Gastrocnemius medialis (tissue), 4 donors: ENCODE measurements around the gene VPS18.

Source experiments
- CTCF ChIP-seq, 5 experiments: fragments of 450-650 bp in 3 of 5; fragments of 200-600 bp in 2 of 5; sonication (generic) in 2 of 5; IDR thresholded peaks in 4 of 5; conservative IDR thresholded peaks in 1 of 5; 1 replicate in 4 of 5; 2 replicates in 1 of 5; pipeline ENCODE4 v1.5.1; 2016 to 2019; ENCODE audit warnings: antibody characterized with exemption in 5 of 5, mild to moderate bottlenecking in 3 of 5, moderate library complexity in 3 of 5
- POLR2A ChIP-seq, 2 donors: fragments of 450-650 bp; IDR thresholded peaks; one replicate each; pipeline ENCODE4 v1.6.1; 2017; ENCODE audit warnings: antibody characterized with exemption in 2 of 2, mild to moderate bottlenecking in 2 of 2, moderate library complexity in 2 of 2

DNA sequence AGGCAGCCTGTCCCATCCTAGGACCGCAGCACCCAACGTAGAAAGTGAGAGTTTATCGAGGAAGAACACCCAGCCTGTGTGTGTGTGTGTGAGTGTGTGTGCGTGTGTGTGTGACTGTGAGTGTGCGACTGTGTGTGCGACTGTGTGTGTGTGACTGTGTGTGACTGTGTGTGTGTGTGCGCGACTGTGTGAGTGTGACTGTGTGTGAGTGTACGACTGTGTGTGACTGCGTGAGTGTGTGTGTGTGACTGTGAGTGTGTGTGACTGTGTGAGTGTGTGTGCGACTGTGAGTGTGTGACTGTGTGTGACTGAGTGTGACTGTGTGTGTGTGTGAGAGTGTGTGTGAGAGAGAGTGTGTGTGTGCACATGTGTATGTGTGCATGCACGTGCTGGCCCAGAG, 19.8 kb downstream of the VPS18 start:
- no peak for TF ChIP-seq CTCF (IDR thresholded peaks at IDR 0.05 in 4 of 5, conservative IDR thresholded peaks at IDR 0.05 in 1 of 5)
- no peak for TF ChIP-seq POLR2A (IDR thresholded peaks at IDR 0.05)
